GM12873 (cell line): ENCODE measurements around the gene ROBO2.

Experiments
- TF ChIP-seq, protein P1 (sequence below): IDR thresholded peaks from 2 replicates; pipeline ENCODE4 v1.5.1; 2012; ENCODE audit warnings: low read depth, mild to moderate bottlenecking, moderate library complexity, low read length, control low read depth; ENCODE audit not compliant: insufficient read depth; ENCODE audit errors: missing control alignments

Gene ROBO2

DNA sequence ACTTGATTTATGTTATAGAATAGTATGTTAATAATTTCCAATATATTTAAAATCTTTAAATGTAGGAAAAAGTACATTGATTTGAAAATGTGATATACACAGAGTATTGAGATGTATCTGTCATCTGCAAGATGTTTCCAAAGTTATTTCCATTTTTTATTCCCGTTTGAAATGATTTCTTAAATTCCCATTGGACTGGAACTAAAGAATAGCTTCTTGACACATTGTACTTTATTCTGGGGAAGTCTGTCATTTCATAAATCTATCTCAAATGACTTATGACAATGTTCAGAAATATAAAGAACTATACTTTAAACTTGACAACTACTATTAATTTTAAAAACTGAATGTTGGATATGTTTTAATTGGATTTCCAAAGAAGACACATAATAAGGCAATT, 489.6 kb downstream of the ROBO2 start:
- TF ChIP-seq, protein P1, sequence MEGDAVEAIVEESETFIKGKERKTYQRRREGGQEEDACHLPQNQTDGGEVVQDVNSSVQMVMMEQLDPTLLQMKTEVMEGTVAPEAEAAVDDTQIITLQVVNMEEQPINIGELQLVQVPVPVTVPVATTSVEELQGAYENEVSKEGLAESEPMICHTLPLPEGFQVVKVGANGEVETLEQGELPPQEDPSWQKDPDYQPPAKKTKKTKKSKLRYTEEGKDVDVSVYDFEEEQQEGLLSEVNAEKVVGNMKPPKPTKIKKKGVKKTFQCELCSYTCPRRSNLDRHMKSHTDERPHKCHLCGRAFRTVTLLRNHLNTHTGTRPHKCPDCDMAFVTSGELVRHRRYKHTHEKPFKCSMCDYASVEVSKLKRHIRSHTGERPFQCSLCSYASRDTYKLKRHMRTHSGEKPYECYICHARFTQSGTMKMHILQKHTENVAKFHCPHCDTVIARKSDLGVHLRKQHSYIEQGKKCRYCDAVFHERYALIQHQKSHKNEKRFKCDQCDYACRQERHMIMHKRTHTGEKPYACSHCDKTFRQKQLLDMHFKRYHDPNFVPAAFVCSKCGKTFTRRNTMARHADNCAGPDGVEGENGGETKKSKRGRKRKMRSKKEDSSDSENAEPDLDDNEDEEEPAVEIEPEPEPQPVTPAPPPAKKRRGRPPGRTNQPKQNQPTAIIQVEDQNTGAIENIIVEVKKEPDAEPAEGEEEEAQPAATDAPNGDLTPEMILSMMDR, result no peak

GRCh38 chr3:77530870-77531269, 491.0 kb downstream of the ROBO2 start:
- TF ChIP-seq, protein P1, result no peak

DNA sequence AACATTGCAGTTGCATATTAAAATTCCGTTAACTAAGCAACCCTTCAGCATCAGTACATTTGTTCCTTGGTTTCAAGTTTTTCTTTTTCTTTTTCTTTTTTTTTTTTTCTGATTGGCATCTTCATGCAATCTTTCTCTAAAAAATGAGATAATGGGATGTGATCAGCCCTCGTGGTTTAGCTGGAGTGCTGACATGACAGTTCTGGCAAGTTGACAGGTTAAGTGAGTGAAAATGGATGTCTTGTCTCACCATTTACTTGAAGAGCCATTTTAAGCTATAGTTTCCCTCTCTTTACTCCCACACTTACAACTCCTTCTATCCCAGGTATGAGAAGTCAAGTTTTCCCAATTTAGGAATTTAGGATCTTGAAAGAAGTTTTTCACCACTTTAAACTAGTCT, 495.2 kb downstream of the ROBO2 start:
- TF ChIP-seq, protein P1, result no peak

GRCh38 chr3:77536038-77536775, 496.3 kb downstream of the ROBO2 start:
- TF ChIP-seq, protein P1, result no peak

DNA sequence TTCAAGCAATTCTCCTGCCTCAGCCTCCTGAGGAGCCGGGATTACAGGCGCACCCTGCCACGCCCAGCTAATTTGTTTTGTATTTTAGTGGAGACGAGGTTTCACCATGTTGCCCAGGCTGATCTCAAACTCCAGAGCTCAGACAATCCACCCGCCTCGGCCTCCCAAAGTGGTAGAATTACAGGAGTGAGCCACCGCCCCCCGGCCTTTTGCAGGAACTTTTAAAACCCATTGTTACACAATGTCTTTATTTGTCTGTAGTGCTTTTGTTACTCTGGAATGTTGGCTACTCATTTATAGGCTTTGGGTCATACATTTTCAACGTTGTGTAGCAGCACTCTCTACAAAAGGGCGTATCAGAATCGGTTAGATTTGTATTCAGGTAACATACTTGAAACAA, 499.1 kb downstream of the ROBO2 start:
- TF ChIP-seq, protein P1, result no peak

- TF ChIP-seq, protein P1, result no peak
Measured at GRCh38 chr3:77539677-77540076, 499.8 kb downstream of the ROBO2 start.

- TF ChIP-seq, protein P1, result no peak
Measured at GRCh38 chr3:77541203-77541922, 501.5 kb downstream of the ROBO2 start.
